Stimulated activated memory B cell treated with anti-CD40 and anti-IgM and Interleukin-4, amounts not matched to agents 10 μg/mL and 1 μg/mL and 100 μg/mL, for 72 hours (primary cell): ENCODE data around the gene GDA.

Source experiments
- ATAC-seq: fragments of 150-1000 bp; cut with Tn5 transposase; 2 replicates; pipeline ENCODE4 v1.10.0; 2021
- H3K27ac Mint-ChIP-seq: one replicate; pipeline ENCODE4 v1.8.0; 2022; ENCODE audit warnings: mild to moderate bottlenecking, mixed read lengths
- H3K27me3 Mint-ChIP-seq: one replicate; pipeline ENCODE4 v1.8.0; 2022; ENCODE audit warnings: mixed read lengths
- H3K36me3 Mint-ChIP-seq: one replicate; pipeline ENCODE4 v1.8.0; 2022; ENCODE audit warnings: mixed read lengths
- H3K4me1 Mint-ChIP-seq: one replicate; pipeline ENCODE4 v1.8.0; 2022; ENCODE audit warnings: mixed read lengths
- H3K4me3 Mint-ChIP-seq: one replicate; pipeline ENCODE4 v1.8.0; 2022; ENCODE audit warnings: mild to moderate bottlenecking, moderate library complexity, mixed read lengths
- H3K9me3 Mint-ChIP-seq: one replicate; pipeline ENCODE4 v1.8.0; 2022; ENCODE audit warnings: mixed read lengths

Gene GDA

GRCh38 chr9:72300873-72301272 lies 151.6 kb downstream of the GDA start:
- Mint-ChIP-seq H3K36me3 (no peaks in the 10 kb centered on the region), H3K9me3 (no peaks in the 10 kb centered on the region), H3K4me1 (peaks cover 39% of the 10 kb centered on the region), H3K27me3 (no peaks in the 10 kb centered on the region), H3K4me3 (no peak overlapping the region), H3K27ac (peak overlapping the region; percentile 56)
- no peak for ATAC-seq
